NCI-H1417 treated with DMSO at 0.1 percent for 48 hours (cell line): Measurements from ENCODE around the gene ARNT2.

ENCODE experiments used
- DNase-seq: peaks from one replicate; lab custom pipeline; 2025; lab: John Stamatoyannopoulos, UW

The ARNT2 gene

GRCh38 chr15:80514071-80514780 lies 110.0 kb downstream of the ARNT2 start:
- no peak for DNase-seq

GRCh38 chr15:80517290-80517689 lies 113.1 kb downstream of the ARNT2 start:
- DNase-seq = no peak

DNA sequence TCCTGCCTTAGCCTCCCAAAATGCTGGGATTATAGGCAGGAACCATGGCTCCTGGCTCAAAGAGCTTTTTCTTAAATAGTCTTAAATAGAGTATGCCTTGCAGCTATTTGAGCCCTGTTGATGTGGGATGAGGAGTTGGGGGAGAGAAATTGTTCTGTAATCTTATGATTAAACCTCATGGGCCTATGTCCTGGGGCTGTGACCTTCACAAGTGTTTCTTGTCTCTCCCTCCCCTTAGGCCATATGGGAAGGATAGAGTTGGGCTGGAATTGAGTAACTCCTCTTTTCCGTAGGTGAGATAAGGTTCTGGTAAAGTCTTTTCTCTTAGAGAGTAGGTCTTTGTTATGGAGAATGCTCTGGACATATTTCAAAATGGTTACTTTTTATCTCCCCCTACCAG lies 114.3 kb downstream of the ARNT2 start:
- DNase-seq = no peak

DNA sequence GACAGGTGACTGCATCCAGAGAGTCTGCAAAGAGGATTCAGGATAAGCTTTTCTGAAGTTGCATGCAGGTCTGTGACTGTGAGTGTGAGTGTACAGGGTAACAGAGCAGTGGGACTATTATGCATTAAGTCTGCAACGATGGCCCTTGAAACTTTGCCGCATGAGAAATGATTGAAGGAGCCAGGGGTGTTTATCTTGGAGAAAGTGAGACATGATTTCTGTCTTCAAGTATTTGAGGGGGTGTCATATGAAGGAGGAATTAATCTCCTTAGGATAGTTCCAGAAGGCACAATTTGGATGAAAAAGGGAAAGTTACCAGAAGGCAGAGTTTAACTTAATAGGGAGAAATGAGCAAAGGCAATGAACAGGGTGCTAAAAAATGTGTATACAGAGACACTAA lies 119.6 kb downstream of the ARNT2 start:
- DNase-seq = no peak

- DNase-seq = no peak
Observed at GRCh38 chr15:80525853-80526252, 121.7 kb downstream of the ARNT2 start.

- no peak for DNase-seq
Observed at GRCh38 chr15:80526556-80527340, 122.6 kb downstream of the ARNT2 start.

DNA sequence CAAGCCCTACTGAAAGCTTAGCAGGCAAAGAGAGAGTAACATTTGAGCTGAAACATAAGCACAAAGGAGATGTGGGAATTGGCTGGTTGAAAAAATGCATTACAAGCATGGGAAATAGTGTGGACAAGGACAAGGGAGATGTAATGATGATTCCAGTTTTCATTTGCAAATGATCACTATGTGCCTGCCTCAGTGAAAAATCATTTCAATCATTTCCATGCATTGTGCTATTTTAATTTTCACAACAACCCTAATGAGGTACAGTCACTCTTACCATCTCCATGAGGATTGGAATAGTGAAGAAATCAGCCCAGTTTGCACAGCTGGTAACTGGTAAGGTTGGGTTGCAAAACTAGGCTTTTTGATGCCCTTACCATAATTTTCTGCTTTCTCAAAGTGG lies 123.2 kb downstream of the ARNT2 start:
- DNase-seq = no peak

GRCh38 chr15:80527961-80528360 lies 123.8 kb downstream of the ARNT2 start:
- DNase-seq = no peak

DNA sequence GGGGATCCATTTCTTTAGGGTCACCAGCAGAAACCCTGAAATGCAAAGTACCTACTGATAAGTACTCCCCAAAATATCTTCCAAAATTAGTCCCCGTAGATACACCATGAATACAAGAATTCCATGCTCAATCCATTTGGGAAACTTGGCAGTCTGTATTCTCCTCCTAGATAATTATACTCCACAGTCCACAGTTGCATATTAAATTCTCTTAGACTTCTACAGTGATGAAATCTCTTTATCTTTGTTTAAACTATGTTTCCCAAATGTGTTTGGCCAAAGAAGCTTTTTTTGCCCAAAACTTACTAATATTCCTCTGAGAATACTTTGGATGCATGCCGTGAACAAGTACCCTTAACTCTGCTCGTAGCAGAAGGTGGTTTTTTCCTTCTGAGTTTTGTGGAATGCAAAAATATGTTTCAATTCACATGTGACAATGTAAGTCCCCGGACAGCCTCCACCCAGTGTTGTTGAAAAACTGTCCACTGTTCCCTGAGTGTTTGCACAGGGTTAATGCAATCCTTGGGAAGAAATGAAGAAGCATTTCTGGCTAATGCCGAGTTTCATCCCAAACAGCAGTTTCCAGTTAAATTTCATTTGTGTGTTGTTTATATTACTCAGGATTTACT lies 126.7 kb downstream of the ARNT2 start:
- DNase-seq = no peak

DNA sequence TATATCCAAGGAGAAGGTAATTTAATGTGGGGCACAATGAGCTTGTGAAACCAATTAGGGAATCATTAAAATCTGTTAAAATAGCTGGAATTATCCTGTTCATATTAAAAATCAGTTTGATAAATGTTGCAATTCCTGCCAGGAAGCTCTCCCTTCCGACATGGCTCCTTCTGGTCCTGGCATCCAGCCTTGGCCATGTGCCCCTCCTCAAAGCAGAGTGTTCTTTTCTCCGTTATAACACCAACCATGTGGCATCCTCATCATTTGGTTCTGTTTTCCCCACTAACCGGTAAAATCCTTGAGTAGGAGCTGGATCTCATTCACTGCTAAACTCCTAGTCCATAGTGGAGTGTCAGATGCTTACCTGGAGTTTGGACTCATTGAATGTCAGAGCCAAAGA lies 127.2 kb downstream of the ARNT2 start:
- DNase-seq = no peak

DNA sequence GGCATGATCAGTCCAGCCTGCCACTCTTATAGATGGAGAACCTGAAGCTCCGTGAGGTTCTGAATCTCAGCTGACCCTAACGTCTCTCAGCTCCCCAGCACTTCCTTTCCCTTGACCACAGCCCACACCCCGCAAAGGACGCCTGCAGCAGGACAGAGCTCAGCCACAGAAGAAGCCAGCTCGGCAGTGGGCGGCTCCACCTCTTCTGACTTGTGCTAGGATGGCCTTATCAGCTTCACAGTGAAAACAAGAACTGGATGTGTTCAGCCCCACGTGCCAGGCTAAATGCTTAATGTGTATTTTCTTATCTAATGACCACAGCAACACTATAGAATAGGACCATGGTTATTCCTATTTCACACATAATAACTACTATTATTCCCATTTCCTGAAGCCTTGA lies 127.6 kb downstream of the ARNT2 start:
- no peak for DNase-seq

DNA sequence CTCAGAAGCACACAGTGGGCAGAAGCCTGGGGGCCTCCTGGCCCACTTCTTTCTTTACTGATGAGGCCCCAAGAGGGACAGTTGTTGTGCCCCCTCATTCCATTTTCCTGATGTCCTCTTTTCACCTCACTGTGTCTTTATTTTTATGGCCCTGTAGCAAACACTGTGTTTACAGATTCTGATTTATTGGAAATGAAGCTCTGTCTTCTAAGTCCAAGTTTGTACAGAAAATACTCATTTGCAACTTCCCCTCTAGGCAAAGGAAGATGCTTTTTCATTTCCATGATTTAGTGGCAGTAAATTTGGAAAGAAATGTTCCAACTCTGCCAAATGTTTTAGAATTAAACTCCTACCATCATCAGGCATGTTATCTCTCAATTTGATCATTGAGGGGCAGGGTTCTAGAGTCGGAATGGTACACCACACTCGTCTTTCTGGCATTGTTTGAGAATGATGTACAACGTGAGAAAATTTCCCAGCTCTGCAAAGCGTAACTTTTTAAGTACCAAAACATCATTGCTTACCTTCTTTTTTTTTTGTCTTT lies 129.7 kb downstream of the ARNT2 start:
- no peak for DNase-seq

- peak; percentile 42 for DNase-seq
Observed at GRCh38 chr15:80536231-80536630, 132.0 kb downstream of the ARNT2 start.

DNA sequence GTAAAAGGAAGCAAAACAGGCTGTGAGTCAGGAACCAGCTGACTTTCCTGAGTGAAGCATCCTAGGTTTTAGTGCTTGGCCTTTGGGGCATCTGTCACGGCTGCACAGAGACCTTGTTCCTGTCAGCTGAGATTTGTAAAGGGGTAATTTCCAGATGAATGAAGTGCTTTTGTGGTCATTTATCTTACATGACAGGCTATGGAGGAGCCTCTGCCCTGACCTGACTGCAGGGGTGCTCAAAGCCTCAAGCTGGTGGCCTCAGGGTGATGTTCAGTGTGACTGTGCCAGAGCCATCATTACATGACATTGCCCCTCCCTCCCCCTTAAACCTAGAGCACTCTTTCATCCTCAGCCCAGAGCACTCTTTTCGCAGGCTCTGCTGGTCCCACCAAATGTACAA lies 132.5 kb downstream of the ARNT2 start:
- no peak for DNase-seq

GRCh38 chr15:80545078-80545477 lies 140.9 kb downstream of the ARNT2 start:
- no peak for DNase-seq

GRCh38 chr15:80547264-80547663 lies 143.1 kb downstream of the ARNT2 start:
- DNase-seq = no peak

DNA sequence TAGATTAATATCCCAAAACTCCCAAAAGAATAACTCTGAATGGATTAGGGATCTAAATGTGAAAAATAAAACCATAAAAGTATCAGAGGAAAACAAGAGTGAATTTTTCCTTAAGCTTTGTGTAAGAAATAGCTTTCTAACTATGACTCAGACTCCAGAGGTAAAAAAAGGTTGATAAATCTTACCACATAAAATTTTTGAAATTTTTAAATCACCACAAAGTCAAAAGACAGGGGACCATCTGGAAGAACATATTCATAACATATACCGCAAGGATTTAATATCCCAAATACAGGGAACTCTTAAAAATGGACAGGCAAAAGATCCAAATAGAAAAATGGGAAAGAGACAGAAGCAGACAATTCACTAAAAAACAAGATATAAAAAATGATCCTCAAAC lies 145.0 kb downstream of the ARNT2 start:
- DNase-seq = no peak

DNA sequence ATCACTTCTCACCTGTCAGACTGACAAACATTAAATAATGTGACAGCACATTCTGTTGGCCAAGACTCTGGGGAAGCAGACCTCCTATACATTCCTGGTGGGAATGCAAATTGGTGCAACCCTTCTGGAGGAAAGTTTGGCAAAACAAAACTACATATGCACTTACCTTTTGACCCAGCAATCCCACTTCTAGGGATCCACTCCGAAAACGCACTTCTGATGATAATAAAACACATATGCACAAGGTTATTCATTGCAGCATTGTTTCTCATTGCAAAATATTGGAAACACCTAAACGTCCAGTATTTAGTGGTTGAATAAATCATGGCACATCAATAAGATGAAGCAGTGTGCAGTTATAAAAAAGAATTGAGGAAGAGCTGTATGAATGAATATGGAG lies 145.5 kb downstream of the ARNT2 start:
- DNase-seq = no peak

DNA sequence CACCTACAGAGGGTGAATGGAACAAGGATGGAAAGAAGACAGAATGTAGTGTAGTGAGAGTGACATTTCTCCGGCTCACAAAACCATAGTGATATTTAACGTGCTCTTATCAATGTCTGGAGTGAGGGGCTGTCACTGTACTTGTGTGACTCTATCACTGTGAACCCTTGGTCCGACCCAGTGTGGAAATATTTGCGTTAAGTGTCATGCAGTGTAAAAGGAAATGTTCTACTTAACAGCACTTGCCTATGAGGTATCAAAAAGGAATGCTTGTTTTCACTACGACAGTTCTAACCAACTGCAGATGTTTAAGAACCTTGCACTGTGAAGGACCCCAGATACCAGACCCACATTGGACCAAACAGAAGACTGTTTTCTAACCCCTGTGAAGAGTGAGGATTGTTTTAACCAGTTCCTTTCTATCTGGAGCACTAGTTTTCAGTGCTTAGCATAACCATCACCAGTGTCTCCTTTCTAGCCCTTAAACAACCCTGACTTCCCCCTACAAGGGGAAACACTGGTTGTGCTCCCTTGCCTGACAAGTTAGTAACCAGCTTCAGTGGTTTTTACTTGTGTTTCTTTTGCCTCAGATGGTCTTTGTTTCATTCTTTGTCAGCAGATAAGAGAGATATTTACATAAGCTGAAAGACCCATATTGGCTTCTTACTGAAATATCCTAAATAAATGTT lies 146.2 kb downstream of the ARNT2 start:
- no peak for DNase-seq

GRCh38 chr15:80550908-80551260 lies 146.7 kb downstream of the ARNT2 start:
- no peak for DNase-seq

GRCh38 chr15:80551348-80551747 lies 147.2 kb downstream of the ARNT2 start:
- DNase-seq = no peak

DNA sequence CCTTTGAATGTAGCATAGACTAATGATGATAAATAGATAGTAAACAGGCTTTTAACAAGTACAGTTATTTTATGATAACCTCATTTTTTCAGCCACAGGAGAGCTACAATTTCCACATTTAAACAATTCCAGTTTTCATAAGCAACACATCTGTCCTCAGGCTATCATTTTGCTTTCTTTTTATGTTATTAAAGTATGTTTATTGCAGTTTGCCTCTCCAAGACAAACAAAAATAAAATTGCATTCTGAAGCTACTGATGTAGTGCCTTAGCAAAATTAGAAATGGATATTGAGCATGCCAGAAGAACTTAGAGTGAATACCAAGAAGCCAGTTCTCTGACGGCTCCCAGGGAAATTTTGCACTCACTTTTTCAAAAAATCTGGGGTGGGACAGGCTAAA lies 150.4 kb downstream of the ARNT2 start:
- no peak for DNase-seq
